Medulla oblongata (tissue), 1 donor: ENCODE data around the gene LHX3.
"Not testable (repeated sequence)": the region's sequence is repeated elsewhere in the genome, so short reads cannot be mapped to it uniquely, and the experiment has no call there.

Source experiments
- DNase-seq: peaks from one replicate; pipeline ENCODE4 v3.0.0-alpha.2; 2015; ENCODE audit errors: extremely low spot score

Gene LHX3

GRCh38 chr9:136153381-136154065, 51.4 kb downstream of the LHX3 start:
- no peak for DNase-seq

GRCh38 chr9:136152931-136153330, 52.0 kb downstream of the LHX3 start:
- DNase-seq = no peak

GRCh38 chr9:136152543-136152866, 52.4 kb downstream of the LHX3 start:
- no peak for DNase-seq

DNA sequence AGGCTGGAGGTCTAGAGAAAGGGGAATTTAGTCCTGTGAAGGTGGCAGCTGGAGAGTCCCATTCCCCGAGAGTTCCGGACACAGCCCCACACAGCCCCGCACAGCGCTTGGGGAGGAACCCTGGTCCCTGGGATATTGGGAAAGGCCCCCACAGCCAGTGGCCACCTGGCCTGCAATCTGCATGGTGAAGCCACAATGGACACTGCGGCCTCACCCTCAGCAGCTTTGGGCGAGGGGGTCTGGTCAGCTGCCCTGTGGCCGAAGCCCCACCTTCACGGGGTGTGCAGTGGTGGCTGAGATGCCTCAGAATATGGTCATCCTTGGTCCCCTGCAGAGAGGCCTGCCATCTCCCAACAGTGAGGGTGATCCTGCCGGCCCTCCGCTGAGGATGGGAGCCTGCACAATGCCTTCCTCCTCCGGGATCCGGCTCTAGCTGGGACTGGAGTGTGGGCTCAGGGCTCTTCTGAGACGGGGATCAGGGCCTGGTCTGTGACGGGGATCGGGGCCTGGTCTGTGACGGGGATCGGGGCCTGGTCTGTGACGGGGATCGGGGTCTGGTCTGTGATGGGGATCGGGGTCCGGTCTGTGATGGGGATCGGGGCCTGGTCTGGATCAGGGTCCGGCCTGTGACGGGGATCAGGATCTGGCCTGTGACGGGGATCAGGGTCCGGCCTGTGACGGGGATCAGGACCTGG, 52.9 kb downstream of the LHX3 start:
- DNase-seq = no peak

DNA sequence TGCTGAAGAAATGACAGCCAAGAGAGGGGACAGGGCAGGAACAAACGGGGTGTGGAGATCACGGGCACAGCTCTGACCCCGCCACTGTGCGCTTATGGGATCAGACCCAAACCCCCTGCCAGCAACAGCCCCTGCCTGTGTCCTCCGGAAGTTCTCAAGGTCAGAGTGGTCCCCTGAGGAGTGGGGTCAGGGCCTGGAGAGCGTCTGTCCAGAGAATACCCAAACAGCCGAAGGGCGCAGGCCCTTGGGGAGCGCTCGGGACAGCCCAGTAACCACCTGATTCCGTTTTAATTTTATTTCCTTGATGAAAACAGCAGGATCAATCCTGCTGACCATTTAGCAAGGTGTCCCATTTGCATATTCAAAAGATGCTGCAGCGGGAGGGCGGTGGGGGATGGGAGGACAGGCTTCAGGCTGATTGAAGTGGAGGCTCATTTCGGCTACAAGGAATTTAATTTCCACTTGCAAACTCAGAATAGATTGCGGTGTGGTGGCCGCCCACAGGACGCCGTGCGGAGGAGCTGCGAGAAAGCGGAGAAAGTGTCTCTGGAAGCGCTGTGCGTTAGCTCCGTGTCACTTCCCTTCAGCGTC, 53.6 kb downstream of the LHX3 start:
- no peak for DNase-seq

GRCh38 chr9:136150664-136151213, 54.2 kb downstream of the LHX3 start:
- DNase-seq = not testable (repeated sequence)

GRCh38 chr9:136149853-136150252, 55.1 kb downstream of the LHX3 start:
- DNase-seq = no peak

DNA sequence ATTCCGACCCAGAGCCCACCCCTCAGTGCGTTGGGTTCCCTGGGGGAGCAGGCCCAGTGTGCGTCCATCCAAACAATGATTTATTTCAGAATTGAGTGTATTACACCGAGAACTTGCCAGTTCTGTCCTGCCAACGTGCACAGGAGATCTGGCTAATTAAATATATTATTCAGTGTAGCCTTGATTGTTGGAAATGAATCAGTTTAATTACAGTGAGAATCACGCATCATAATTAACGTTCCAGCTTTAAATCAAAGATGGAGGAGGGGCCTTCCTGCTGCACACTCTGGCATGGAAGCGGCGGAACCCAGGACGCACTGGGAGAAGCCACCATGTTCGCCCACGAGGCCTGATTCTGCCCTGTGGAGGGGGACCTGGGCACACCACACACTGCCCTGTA, 55.6 kb downstream of the LHX3 start:
- no peak for DNase-seq

GRCh38 chr9:136148766-136149165, 56.2 kb downstream of the LHX3 start:
- no peak for DNase-seq

- no peak for DNase-seq
These were observed 56.8 kb downstream of the LHX3 start for GRCh38 chr9:136147890-136148714.

DNA sequence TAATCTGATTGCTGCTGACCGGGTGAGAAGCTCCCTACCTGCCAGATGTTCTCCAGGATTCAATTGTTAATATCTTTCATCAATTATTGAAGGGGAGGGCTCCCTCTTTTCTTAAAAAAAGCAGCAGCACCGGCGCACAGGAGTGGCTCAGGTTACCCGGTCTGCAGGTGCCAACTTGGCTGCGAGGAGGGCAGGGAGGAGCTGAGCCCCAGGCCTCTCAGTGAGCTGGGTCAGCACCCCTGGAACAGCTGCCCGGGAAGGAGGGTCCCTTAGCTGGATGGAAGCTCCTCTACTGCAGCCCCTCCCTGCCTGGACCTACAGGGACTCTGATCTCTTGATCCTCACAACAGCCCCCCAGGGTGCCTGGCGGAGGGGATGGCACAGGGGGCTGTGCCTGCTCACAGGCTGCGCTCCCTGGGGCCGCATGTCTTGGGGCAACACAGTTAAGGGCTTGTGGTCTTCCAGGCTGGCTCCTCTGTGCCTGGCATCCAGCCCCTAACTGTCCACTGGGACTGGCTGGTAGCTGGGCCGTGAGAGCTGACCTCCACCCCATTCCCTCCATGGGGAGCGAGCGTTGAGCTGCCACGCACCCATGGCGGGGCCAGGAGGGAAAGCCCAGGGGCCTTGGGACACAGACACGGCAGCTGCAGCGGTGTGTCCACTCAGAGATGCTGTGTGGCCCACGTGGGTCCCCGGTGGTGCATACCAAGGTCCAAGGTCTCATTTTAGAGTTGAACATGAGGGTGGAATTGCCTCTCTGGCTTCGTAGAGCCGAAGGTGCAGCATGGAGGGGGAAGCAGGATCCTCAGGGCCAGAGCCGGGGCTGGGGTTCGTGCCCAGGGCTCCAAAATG, 57.7 kb downstream of the LHX3 start:
- DNase-seq = no peak
